ENCODE measurements around the gene INO80E. TPM values are rescaled to one million over a fixed set of nuclear protein-coding genes. Genes with fewer than 3 reads are reported as not detected.

Gene INO80E
- total RNA-seq, 1 donor from 2014 or later, result 119 TPM

DNA sequence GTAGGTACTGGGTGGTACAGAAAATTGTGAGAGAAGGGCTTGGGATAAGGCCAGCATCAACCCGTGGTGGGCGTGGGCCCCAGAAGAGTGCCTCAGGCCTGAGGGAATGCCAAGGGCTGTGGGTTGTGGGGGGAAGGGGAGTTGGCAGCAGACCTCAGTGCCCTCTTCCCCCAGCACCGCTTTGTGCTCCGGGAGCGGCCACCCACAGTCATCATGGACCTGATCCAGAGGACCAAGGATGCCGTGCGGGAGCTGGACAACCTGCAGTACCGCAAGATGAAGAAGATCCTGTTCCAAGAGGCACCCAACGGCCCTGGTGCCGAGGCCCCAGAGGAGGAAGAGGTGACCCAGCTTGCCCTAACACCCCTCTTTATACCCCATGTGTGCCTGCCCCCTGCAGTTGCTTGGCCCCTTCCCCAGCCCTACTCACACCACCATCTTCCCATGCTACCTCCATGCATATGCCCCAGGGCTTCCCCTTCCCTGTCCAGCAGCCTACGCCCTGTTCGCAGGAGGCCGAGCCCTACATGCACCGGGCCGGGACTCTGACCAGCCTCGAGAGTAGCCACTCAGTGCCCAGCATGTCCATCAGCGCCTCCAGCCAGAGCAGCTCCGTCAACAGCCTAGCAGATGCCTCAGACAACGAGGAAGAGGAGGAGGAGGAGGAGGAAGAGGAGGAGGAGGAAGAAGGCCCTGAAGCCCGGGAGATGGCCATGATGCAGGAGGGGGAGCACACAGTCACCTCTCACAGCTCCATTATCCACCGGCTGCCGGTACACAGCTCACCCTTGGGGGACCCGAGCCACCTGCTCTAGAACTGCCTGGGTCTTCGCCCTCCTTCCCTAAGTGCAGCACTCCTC lies 13.3 kb upstream of the INO80E start:
- peaks cover 2% of the 10 kb centered on the region for H3K4me1 Mint-ChIP-seq (ENCODE audit: low read depth)
- H3K36me3 Mint-ChIP-seq (ENCODE audit: low read depth), result peaks cover 78% of the 10 kb centered on the region
- DNase-seq (ENCODE audit: low spot score), result no peak
- no peaks in the 10 kb centered on the region for H3K9me3 Mint-ChIP-seq
- no peaks in the 10 kb centered on the region for H3K27me3 Mint-ChIP-seq (ENCODE audit: low read depth)
- intact Hi-C loops (cut with micrococcal nuclease), result no loop called here
- no peak overlapping the region for H3K27ac Mint-ChIP-seq
- no peak overlapping the region for H3K4me3 Mint-ChIP-seq (ENCODE audit: low read depth)

GRCh38 chr16:29983420-29984136 lies 12.5 kb upstream of the INO80E start:
- H3K36me3 Mint-ChIP-seq (ENCODE audit: low read depth), result peaks cover 78% of the 10 kb centered on the region
- no peaks in the 10 kb centered on the region for H3K4me1 Mint-ChIP-seq (ENCODE audit: low read depth)
- H3K27me3 Mint-ChIP-seq (ENCODE audit: low read depth), result no peaks in the 10 kb centered on the region
- H3K27ac Mint-ChIP-seq, result peak overlapping the region; percentile 49
- no peak overlapping the region for H3K4me3 Mint-ChIP-seq (ENCODE audit: low read depth)
- no peaks in the 10 kb centered on the region for H3K9me3 Mint-ChIP-seq
- intact Hi-C loops (cut with micrococcal nuclease), result no loop called here
- DNase-seq (ENCODE audit: low spot score), result no peak

GRCh38 chr16:29984137-29984763 lies 11.8 kb upstream of the INO80E start:
- no peaks in the 10 kb centered on the region for H3K9me3 Mint-ChIP-seq
- peaks cover 76% of the 10 kb centered on the region for H3K36me3 Mint-ChIP-seq (ENCODE audit: low read depth)
- no peak overlapping the region for H3K4me3 Mint-ChIP-seq (ENCODE audit: low read depth)
- H3K27me3 Mint-ChIP-seq (ENCODE audit: low read depth), result no peaks in the 10 kb centered on the region
- no peak overlapping the region for H3K27ac Mint-ChIP-seq
- no peaks in the 10 kb centered on the region for H3K4me1 Mint-ChIP-seq (ENCODE audit: low read depth)
- intact Hi-C loops (cut with micrococcal nuclease), result no loop called here
- DNase-seq (ENCODE audit: low spot score), result no peak

DNA sequence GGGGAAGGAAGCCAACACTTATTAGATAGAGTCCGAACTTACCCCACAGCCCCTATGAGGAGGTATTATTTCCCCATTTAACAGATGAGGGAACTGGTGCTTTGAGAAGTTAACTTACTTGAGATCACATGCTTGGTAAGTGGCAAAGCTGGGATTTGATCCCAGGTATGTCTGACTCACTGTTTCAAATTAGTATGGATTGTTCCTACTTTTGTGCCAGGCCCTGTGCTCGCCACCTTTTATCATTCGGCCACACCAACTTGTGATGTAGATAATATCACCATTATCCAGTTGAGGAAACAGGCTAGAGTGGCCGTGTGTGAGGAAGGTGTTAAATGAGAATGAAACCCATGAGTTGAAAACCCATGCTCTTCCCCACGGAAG lies 11.3 kb upstream of the INO80E start:
- no peak for DNase-seq (ENCODE audit: low spot score)
- H3K27ac Mint-ChIP-seq, result no peak overlapping the region
- intact Hi-C loops (cut with micrococcal nuclease), result no loop called here
- H3K9me3 Mint-ChIP-seq, result no peaks in the 10 kb centered on the region
- H3K36me3 Mint-ChIP-seq (ENCODE audit: low read depth), result peaks cover 76% of the 10 kb centered on the region
- no peaks in the 10 kb centered on the region for H3K4me1 Mint-ChIP-seq (ENCODE audit: low read depth)
- H3K4me3 Mint-ChIP-seq (ENCODE audit: low read depth), result no peak overlapping the region
- H3K27me3 Mint-ChIP-seq (ENCODE audit: low read depth), result no peaks in the 10 kb centered on the region

DNA sequence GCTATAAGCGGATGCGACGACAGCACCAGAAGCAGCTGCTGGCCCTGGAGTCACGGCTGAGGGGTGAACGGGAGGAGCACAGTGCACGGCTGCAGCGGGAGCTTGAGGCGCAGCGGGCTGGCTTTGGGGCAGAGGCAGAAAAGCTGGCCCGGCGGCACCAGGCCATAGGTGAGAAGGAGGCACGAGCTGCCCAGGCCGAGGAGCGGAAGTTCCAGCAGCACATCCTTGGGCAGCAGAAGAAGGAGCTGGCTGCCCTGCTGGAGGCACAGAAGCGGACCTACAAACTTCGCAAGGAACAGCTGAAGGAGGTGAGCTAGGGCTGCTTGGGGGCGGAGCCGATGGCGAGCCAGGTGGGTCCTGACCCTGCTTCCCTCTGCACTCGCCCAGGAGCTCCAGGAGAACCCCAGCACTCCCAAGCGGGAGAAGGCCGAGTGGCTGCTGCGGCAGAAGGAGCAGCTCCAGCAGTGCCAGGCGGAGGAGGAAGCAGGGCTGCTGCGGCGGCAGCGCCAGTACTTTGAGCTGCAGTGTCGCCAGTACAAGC lies 10.7 kb upstream of the INO80E start:
- Mint-ChIP-seq H3K27me3 (ENCODE audit: low read depth) (no peaks in the 10 kb centered on the region), H3K4me3 (ENCODE audit: low read depth) (no peak overlapping the region), H3K36me3 (ENCODE audit: low read depth) (peaks cover 74% of the 10 kb centered on the region), H3K27ac (no peak overlapping the region), H3K4me1 (ENCODE audit: low read depth) (no peaks in the 10 kb centered on the region), H3K9me3 (no peaks in the 10 kb centered on the region)
- DNase-seq (ENCODE audit: low spot score), result no peak
- intact Hi-C loops (cut with micrococcal nuclease), result no loop called here

- intact Hi-C loops (cut with micrococcal nuclease), result no loop called here
- H3K36me3 Mint-ChIP-seq (ENCODE audit: low read depth), result peaks cover 71% of the 10 kb centered on the region
- H3K4me3 Mint-ChIP-seq (ENCODE audit: low read depth), result no peak overlapping the region
- no peaks in the 10 kb centered on the region for H3K27me3 Mint-ChIP-seq (ENCODE audit: low read depth)
- no peaks in the 10 kb centered on the region for H3K4me1 Mint-ChIP-seq (ENCODE audit: low read depth)
- H3K27ac Mint-ChIP-seq, result no peak overlapping the region
- H3K9me3 Mint-ChIP-seq, result no peaks in the 10 kb centered on the region
- no peak for DNase-seq (ENCODE audit: low spot score)
These were observed 9.8 kb upstream of the INO80E start for GRCh38 chr16:29986231-29986630.

- H3K4me3 Mint-ChIP-seq (ENCODE audit: low read depth), result no peak overlapping the region
- DNase-seq (ENCODE audit: low spot score), result no peak
- intact Hi-C loops (cut with micrococcal nuclease), result no loop called here
- no peaks in the 10 kb centered on the region for H3K4me1 Mint-ChIP-seq (ENCODE audit: low read depth)
- no peaks in the 10 kb centered on the region for H3K9me3 Mint-ChIP-seq
- H3K27ac Mint-ChIP-seq, result no peak overlapping the region
- H3K27me3 Mint-ChIP-seq (ENCODE audit: low read depth), result no peaks in the 10 kb centered on the region
- peaks cover 73% of the 10 kb centered on the region for H3K36me3 Mint-ChIP-seq (ENCODE audit: low read depth)
These were observed 9.1 kb upstream of the INO80E start for GRCh38 chr16:29986931-29987330.

- peaks cover 73% of the 10 kb centered on the region for H3K36me3 Mint-ChIP-seq (ENCODE audit: low read depth)
- no peaks in the 10 kb centered on the region for H3K4me1 Mint-ChIP-seq (ENCODE audit: low read depth)
- no peak overlapping the region for H3K27ac Mint-ChIP-seq
- DNase-seq (ENCODE audit: low spot score), result no peak
- intact Hi-C loops (cut with micrococcal nuclease), result no loop called here
- no peaks in the 10 kb centered on the region for H3K27me3 Mint-ChIP-seq (ENCODE audit: low read depth)
- no peak overlapping the region for H3K4me3 Mint-ChIP-seq (ENCODE audit: low read depth)
- H3K9me3 Mint-ChIP-seq, result no peaks in the 10 kb centered on the region
These were observed 8.5 kb upstream of the INO80E start for GRCh38 chr16:29987371-29988085.

DNA sequence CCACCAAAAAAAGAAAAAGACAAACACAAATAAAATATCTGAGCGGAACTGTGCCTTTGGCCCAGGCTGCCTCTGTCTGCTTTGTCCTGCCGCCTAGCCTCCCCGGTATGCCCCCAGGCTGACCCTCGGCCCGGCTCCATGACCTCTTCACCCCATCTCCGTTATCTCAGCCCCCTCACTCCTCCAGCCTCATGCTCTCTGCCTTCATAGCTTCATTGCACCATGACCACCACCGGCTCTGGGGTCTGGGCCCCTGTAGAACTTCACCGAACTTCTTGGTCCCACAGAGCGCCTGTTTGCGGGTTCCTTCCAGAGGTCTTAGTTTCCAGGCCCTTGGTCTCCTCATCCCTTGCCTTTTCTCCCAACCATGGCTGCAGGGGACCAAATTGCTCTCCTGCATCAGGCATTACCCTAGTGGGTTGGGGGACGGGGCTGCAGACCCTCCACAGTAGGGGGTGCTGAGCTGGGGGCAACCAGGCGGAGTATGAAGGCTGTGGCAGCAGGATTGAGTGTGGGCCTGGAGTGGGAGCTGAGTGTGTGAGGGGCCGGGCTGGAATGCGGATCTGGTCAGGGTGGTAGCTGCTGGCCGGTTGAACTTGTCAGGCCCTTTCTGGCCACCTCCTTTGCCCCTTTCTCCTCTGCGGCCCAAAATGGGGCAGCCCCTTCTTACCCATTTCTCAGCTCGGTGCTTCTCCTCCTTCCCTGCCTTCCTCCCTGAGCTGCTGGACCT lies 7.5 kb upstream of the INO80E start:
- peaks cover 71% of the 10 kb centered on the region for H3K36me3 Mint-ChIP-seq (ENCODE audit: low read depth)
- no peak overlapping the region for H3K27ac Mint-ChIP-seq
- no peaks in the 10 kb centered on the region for H3K27me3 Mint-ChIP-seq (ENCODE audit: low read depth)
- H3K4me1 Mint-ChIP-seq (ENCODE audit: low read depth), result no peaks in the 10 kb centered on the region
- no peak overlapping the region for H3K4me3 Mint-ChIP-seq (ENCODE audit: low read depth)
- no peak for DNase-seq (ENCODE audit: low spot score)
- intact Hi-C loops (cut with micrococcal nuclease), result no loop called here
- no peaks in the 10 kb centered on the region for H3K9me3 Mint-ChIP-seq

DNA sequence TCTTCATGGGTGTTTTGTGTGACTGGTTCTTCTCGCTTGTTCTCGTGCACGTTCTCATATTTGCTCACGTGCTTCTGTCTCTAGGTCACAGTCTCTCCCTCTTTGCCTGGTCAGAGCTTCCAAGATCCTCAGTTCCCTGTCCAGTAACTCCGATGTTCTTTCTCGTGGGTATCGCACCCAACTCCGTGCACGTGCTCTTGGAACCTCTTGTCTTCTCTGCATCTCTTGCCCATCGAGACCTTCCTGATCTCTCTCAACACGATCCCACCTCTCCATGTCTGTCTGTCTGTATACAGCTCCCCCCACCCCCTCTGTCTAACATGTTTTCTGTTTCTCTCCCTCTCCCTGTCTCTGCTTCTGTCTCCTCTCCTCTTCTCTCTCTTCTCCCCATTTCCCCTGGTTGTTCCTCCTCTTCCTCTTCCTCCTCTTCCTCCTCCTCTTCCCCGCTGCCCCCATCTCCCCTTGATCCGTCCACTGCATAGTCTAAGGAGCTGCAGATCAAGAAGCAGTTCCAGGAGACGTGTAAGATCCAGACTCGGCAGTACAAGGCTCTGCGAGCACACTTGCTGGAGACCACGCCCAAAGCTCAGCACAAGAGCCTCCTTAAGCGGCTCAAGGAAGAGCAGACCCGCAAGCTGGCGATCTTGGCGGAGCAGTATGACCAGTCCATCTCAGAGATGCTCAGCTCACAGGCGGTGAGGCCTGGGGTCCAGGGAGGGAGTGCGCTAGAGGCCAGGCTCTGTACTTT lies 6.8 kb upstream of the INO80E start:
- Mint-ChIP-seq H3K27me3 (ENCODE audit: low read depth) (no peaks in the 10 kb centered on the region), H3K4me1 (ENCODE audit: low read depth) (peaks cover 5% of the 10 kb centered on the region), H3K9me3 (no peaks in the 10 kb centered on the region), H3K36me3 (ENCODE audit: low read depth) (peaks cover 69% of the 10 kb centered on the region), H3K27ac (no peak overlapping the region), H3K4me3 (ENCODE audit: low read depth) (no peak overlapping the region)
- intact Hi-C loops (cut with micrococcal nuclease), result no loop called here
- DNase-seq (ENCODE audit: low spot score), result no peak

- Mint-ChIP-seq H3K36me3 (ENCODE audit: low read depth) (peaks cover 69% of the 10 kb centered on the region), H3K27ac (no peak overlapping the region), H3K4me1 (ENCODE audit: low read depth) (peaks cover 13% of the 10 kb centered on the region), H3K9me3 (no peaks in the 10 kb centered on the region), H3K4me3 (ENCODE audit: low read depth) (no peak overlapping the region), H3K27me3 (ENCODE audit: low read depth) (no peaks in the 10 kb centered on the region)
- intact Hi-C loops (cut with micrococcal nuclease), result loop anchor here (10.0 kb wide), 1 partner anchor 125 kb away; the partner anchor contains the start of gene CDIPT
- DNase-seq (ENCODE audit: low spot score), result no peak
These were observed 6.0 kb upstream of the INO80E start for GRCh38 chr16:29990034-29990433.
